ENCODE results near the gene GALNT2.

Gene GALNT2

GRCh38 chr1:230271300-230272035 is 204.4 kb downstream of the GALNT2 start:
- TF ChIP-seq CTCF (conservative IDR thresholded peaks at IDR 0.05; ENCODE audit: low read depth, low read length): no peak
- no peak overlapping the region for H3K4me3 ChIP-seq (ENCODE audit: low read depth, low read length)
- no peak for DNase-seq (ENCODE audit: low read depth)

GRCh38 chr1:230272557-230272956 is 205.5 kb downstream of the GALNT2 start:
- no peak for DNase-seq (ENCODE audit: low read depth)
- TF ChIP-seq CTCF (conservative IDR thresholded peaks at IDR 0.05; ENCODE audit: low read depth, low read length): no peak
- H3K4me3 ChIP-seq (ENCODE audit: low read depth, low read length): no peak overlapping the region

- TF ChIP-seq CTCF (conservative IDR thresholded peaks at IDR 0.05; ENCODE audit: low read depth, low read length): no peak
- no peak overlapping the region for H3K4me3 ChIP-seq (ENCODE audit: low read depth, low read length)
- DNase-seq (ENCODE audit: low read depth): no peak
These were observed 206.2 kb downstream of the GALNT2 start for GRCh38 chr1:230273141-230273710.

DNA sequence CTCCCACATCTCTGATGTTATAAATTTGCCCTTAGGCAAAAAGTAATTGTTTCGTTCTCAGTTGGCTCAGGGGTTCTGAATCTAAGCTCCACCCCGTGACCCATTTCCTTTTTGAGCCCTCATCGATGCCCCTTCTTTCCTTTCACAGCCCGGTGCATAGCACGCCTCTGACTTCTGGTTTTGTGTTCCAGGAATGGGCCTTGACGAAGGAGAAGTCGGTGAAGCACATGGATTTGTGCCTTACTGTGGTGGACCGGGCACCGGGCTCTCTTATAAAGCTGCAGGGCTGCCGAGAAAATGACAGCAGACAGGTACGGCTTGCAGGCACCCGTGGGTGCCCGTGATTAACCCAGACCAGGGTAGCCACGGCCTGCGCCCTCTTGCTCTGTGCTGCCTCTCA is 207.2 kb downstream of the GALNT2 start:
- DNase-seq (ENCODE audit: low read depth): no peak
- TF ChIP-seq CTCF (conservative IDR thresholded peaks at IDR 0.05; ENCODE audit: low read depth, low read length): no peak
- no peak overlapping the region for H3K4me3 ChIP-seq (ENCODE audit: low read depth, low read length)

DNA sequence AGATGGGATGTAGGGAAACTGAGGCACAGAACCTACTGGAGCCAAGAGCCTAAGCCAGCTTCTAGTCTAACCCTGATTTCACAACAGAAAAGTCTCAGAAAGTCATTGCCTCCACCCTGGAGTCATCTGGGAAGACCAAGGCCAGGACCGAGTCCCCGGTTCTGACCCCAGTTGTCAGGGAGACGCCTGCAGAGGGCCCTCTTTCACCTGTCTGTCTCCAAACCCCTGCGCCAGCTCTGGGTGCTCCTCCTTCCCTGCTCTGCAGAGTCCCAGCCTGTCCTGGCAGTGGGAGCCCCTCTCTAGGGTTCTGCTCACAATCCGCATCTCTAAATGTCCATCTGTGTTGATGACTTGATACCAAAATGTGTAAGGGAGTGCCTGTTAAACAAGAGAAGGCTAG is 209.4 kb downstream of the GALNT2 start:
- DNase-seq (ENCODE audit: low read depth): no peak
- H3K4me3 ChIP-seq (ENCODE audit: low read depth, low read length): no peak overlapping the region
- TF ChIP-seq CTCF (conservative IDR thresholded peaks at IDR 0.05; ENCODE audit: low read depth, low read length): no peak

DNA sequence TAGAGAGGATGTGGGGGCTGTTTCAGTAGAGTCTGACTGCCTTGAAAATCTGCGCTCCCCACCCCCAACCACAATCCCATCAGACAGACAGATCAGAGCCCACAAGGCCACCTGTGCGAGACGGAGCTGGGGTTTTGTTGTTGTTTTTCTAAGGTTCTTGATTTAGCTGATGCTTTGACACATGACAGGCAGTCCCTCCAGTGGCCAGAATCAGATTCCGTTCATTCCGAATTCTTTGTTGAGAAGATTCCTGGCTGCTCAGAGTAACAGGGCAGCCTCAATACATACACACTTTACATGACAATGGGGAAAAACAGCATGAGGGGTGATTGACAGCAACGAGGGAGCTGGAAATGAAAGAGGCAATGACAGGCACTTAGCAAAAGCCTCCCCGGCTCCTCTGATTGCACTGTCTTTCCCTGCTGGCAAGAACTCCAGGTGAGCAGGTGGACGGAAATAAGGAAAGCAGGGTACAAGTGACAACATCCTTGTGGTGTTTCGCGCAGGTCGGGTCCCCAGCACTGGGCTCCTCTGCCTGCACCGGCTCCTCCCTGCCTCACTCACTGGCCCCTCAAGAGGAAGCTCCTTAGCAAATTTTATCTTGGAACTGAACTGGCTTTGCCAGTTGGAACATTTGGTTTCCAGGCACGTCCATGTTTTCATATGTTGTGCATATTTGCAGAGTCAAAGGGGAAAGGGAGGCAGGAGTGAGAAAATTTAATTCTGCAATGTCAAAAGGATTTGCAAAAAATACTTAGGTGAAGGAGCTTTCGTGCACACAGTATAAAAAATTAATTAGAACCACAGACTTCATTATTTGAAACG is 210.4 kb downstream of the GALNT2 start:
- no peak for DNase-seq (ENCODE audit: low read depth)
- no peak overlapping the region for H3K4me3 ChIP-seq (ENCODE audit: low read depth, low read length)
- no peak for TF ChIP-seq CTCF (conservative IDR thresholded peaks at IDR 0.05; ENCODE audit: low read depth, low read length)
